Endodermal cell (in vitro differentiated cells): ENCODE measurements around the gene CDKN1A. TPM values are rescaled to one million over a fixed set of nuclear protein-coding genes. Genes with fewer than 3 reads are reported as not detected.

Experiments
- DNase-seq: peaks from one replicate; pipeline ENCODE4 v3.0.0-alpha.2; 2017
- H3K27ac ChIP-seq: 2 replicates; pipeline ENCODE4 v1.5.1; 2013; ENCODE audit warnings: mild to moderate bottlenecking, low read depth, low read length, moderate library complexity
- H3K27me3 ChIP-seq: 2 replicates; pipeline ENCODE4 v1.6.1; 2013; ENCODE audit warnings: mild to moderate bottlenecking, low read length, moderate library complexity; ENCODE audit not compliant: insufficient read depth, control insufficient read depth, poor library complexity, severe bottlenecking
- H3K36me3 ChIP-seq: 2 replicates; pipeline ENCODE4 v1.7.0; 2013; ENCODE audit warnings: mild to moderate bottlenecking, low read length, moderate library complexity; ENCODE audit not compliant: control insufficient read depth, insufficient read depth
- H3K4me1 ChIP-seq: one replicate; pipeline ENCODE4 v1.7.0; 2013; ENCODE audit warnings: low read length; ENCODE audit not compliant: control insufficient read depth, insufficient read depth
- H3K4me3 ChIP-seq: 2 replicates; pipeline ENCODE4 v1.5.1; 2013; ENCODE audit warnings: mild to moderate bottlenecking, low read length, moderate library complexity
- H3K9ac ChIP-seq: 2 replicates; pipeline ENCODE4 v1.6.1; 2013; ENCODE audit warnings: mild to moderate bottlenecking, low read length, moderate library complexity; ENCODE audit not compliant: poor library complexity, severe bottlenecking; ENCODE audit errors: extremely low read depth
- H3K9me3 ChIP-seq: 2 replicates; pipeline ENCODE4 v1.6.1; 2013; ENCODE audit warnings: mild to moderate bottlenecking, low read length, moderate library complexity; ENCODE audit not compliant: control insufficient read depth
- H3K27ac Mint-ChIP-seq: 2 replicates; pipeline ENCODE4 v1.8.0; 2020; ENCODE audit warnings: mixed read lengths
- H3K27me3 Mint-ChIP-seq: 2 replicates; pipeline ENCODE4 v1.8.0; 2021; ENCODE audit warnings: mild to moderate bottlenecking, mixed read lengths; ENCODE audit not compliant: insufficient read depth
- H3K36me3 Mint-ChIP-seq: 2 replicates; pipeline ENCODE4 v1.8.0; 2020; ENCODE audit warnings: low read depth, mixed read lengths
- H3K4me1 Mint-ChIP-seq: 2 replicates; pipeline ENCODE4 v1.8.0; 2020; ENCODE audit warnings: mixed read lengths
- H3K4me3 Mint-ChIP-seq: 2 replicates; pipeline ENCODE4 v1.8.0; 2020; ENCODE audit warnings: mild to moderate bottlenecking, moderate library complexity, mixed read lengths
- H3K9me3 Mint-ChIP-seq: 2 replicates; pipeline ENCODE4 v1.8.0; 2020; ENCODE audit warnings: mild to moderate bottlenecking, mixed read lengths
- WGBS, 2 experiments: methylation state at CpG; one replicate each; pipeline versions ENCODE4 v1.1.5 to v1.1.7; 2013; ENCODE audit warnings: missing lambda C conversion rate in 2 of 2, mixed read lengths in 1 of 2; ENCODE audit not compliant: insufficient coverage in 1 of 2, insufficient read length in 1 of 2; 5-methylcytosine and 5-hydroxymethylcytosine counted together
- total RNA-seq, 2 donors: library from RNA; stranded (reverse); fragmentation: NEBNext Ultra II Directional in 1 of 2; extraction: Animal tissue kit (Norgen Biotek cat#: 25700) in 1 of 2; gene quantifications; 2 replicates in 1 of 2; 3 replicates in 1 of 2; pipeline ENCODE4 v1.2.1, GENCODE V29; 2021
- TF ChIP-seq, protein P1 (sequence below): fragments of 200-600 bp; sonication (generic); conservative IDR thresholded peaks from 2 replicates; pipeline ENCODE4 v1.5.0; 2021; ENCODE audit warnings: antibody characterized with exemption, mild to moderate bottlenecking

The CDKN1A gene
- total RNA-seq, 2 donors from 2014 or later: 1.9 to 3.7 TPM

DNA sequence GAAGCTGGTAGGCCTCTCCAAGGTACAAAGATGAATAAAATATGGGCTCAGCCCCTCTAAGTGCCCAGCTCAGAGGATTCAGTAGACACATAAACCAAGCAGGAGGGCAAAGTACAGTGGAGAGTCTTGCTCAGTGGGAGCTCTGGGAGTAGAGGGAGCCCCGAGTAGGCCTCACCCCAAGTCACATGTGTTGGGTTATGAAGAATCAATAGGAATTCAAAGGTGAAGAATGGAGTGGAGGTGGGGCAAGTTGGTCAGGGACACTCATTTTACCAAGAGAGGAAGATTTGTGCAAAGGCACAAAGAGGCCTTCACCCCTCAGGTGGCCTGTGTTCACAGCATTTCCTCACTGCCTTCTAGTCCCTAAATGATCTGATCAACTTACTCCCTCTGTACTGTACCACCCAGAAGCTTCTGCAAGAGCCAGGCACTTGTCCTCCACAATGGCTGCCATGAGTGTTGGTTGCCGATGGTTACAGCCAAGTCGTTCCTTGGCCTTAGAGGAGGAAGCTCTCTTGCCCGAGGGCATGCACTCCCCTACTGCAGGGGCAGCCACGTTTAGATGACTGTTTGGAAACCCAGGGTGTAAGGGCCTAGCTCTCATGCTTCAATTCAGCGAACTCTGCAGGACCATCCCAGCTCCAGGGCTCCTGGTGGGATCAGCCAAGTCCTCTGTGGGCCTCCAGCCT lies 6.7 kb upstream of the CDKN1A start:
- no peaks in the 10 kb centered on the region for H3K9me3 ChIP-seq
- Mint-ChIP-seq H3K4me3 (no peak overlapping the region), H3K27me3 (peaks cover 15% of the 10 kb centered on the region), H3K9me3 (peaks cover 2% of the 10 kb centered on the region), H3K4me1 (peaks cover 14% of the 10 kb centered on the region), H3K27ac (no peak overlapping the region), H3K36me3 (no peaks in the 10 kb centered on the region)
- WGBS, 2 experiments: 77 to 80% methylated on average over 5 to 6 of the region's 6 CpGs
- H3K4me1 ChIP-seq: peaks cover 7% of the 10 kb centered on the region
- no peak overlapping the region for H3K27ac ChIP-seq
- TF ChIP-seq, protein P1, sequence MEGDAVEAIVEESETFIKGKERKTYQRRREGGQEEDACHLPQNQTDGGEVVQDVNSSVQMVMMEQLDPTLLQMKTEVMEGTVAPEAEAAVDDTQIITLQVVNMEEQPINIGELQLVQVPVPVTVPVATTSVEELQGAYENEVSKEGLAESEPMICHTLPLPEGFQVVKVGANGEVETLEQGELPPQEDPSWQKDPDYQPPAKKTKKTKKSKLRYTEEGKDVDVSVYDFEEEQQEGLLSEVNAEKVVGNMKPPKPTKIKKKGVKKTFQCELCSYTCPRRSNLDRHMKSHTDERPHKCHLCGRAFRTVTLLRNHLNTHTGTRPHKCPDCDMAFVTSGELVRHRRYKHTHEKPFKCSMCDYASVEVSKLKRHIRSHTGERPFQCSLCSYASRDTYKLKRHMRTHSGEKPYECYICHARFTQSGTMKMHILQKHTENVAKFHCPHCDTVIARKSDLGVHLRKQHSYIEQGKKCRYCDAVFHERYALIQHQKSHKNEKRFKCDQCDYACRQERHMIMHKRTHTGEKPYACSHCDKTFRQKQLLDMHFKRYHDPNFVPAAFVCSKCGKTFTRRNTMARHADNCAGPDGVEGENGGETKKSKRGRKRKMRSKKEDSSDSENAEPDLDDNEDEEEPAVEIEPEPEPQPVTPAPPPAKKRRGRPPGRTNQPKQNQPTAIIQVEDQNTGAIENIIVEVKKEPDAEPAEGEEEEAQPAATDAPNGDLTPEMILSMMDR: no peak
- no peaks in the 10 kb centered on the region for H3K36me3 ChIP-seq
- no peak for DNase-seq
- H3K4me3 ChIP-seq: no peak overlapping the region
- H3K9ac ChIP-seq: no peak overlapping the region
- no peaks in the 10 kb centered on the region for H3K27me3 ChIP-seq

DNA sequence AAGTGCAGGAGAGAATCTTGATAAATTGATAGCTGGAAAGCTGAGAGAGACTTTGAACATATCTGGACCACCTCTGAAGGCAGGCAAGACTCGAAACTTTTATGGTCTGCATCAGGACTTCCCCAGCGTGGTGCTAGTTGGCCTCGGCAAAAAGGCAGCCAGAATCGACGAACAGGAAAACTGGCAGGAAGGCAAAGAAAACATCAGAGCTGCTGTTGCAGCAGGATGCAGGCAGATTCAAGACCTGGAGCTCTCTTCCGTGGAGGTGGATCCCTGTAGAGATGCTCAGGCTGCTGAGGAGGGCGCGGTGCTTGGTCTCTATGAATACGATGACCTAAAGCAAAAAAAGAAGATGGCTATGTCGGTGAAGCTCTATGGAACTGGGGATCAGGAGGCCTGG lies 4.6 kb upstream of the CDKN1A start:
- no peak overlapping the region for H3K4me3 Mint-ChIP-seq
- Histone ChIP-seq H3K4me1 (peaks cover 2% of the 10 kb centered on the region), H3K9me3 (no peaks in the 10 kb centered on the region), H3K9ac (no peak overlapping the region), H3K4me3 (no peak overlapping the region), H3K27ac (no peak overlapping the region), H3K27me3 (peaks cover 3% of the 10 kb centered on the region), H3K36me3 (no peaks in the 10 kb centered on the region)
- TF ChIP-seq, protein P1: no peak
- 82 to 89% methylated on average over 7 to 10 of the region's 10 CpGs for WGBS, 2 experiments
- no peak for DNase-seq
- H3K27me3 Mint-ChIP-seq: peaks cover 34% of the 10 kb centered on the region
- H3K4me1 Mint-ChIP-seq: peaks cover 19% of the 10 kb centered on the region
- no peaks in the 10 kb centered on the region for H3K36me3 Mint-ChIP-seq
- no peak overlapping the region for H3K27ac Mint-ChIP-seq
- peaks cover 2% of the 10 kb centered on the region for H3K9me3 Mint-ChIP-seq

DNA sequence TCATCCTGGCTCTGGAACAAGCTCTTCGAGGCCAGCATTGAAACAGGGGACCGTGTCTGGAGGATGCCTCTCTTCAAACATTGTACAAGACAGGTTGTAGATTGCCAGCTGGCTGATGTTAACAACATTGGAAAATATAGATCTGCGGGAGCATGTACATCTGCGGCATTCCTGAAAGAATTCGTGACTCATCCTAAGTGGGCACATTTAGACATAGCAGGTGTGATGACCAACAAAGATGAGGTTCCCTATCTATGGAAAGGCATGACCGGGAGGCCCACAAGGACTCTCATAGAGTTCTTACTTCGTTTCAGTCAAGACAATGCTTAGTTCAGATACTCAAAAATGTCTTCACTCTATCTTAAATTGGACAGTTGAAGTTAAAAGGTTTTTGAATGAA lies 3.6 kb upstream of the CDKN1A start:
- H3K27me3 Mint-ChIP-seq: peaks cover 42% of the 10 kb centered on the region

More for the DNA sequence above, 3.6 kb upstream of the CDKN1A start:
- Histone ChIP-seq H3K9me3 (no peaks in the 10 kb centered on the region), H3K27me3 (peaks cover 14% of the 10 kb centered on the region), H3K27ac (no peak overlapping the region), H3K4me1 (peaks cover 2% of the 10 kb centered on the region), H3K9ac (no peak overlapping the region), H3K4me3 (no peak overlapping the region), H3K36me3 (no peaks in the 10 kb centered on the region)
- H3K4me3 Mint-ChIP-seq: no peak overlapping the region
- DNase-seq: no peak
- H3K36me3 Mint-ChIP-seq: no peaks in the 10 kb centered on the region
- H3K4me1 Mint-ChIP-seq: peaks cover 21% of the 10 kb centered on the region
- WGBS, 2 experiments: 95 to 96% methylated on average over 6 to 7 of the region's 7 CpGs
- TF ChIP-seq, protein P1: no peak
- H3K9me3 Mint-ChIP-seq: peaks cover 2% of the 10 kb centered on the region
- H3K27ac Mint-ChIP-seq: no peak overlapping the region
